GM19351 (cell line): ENCODE measurements around the gene FKBP3.
"Not testable (repeated sequence)": the region's sequence is repeated elsewhere in the genome, so short reads cannot be mapped to it uniquely, and the experiment has no call there.

Source experiments
- ATAC-seq: cut with Tn5 transposase; IDR thresholded peaks from one replicate; pipeline ENCODE4 v1.9.1; 2021; ENCODE audit warnings: mild to moderate bottlenecking, moderate library complexity; ENCODE audit not compliant: unreplicated experiment

FKBP3 gene

GRCh38 chr14:45114327-45114726, 20.0 kb downstream of the FKBP3 start:
- ATAC-seq = no peak

GRCh38 chr14:45112896-45113781, 21.1 kb downstream of the FKBP3 start:
- ATAC-seq = no peak

- ATAC-seq = no peak
Measured at GRCh38 chr14:45104561-45104960, 29.7 kb downstream of the FKBP3 start.

GRCh38 chr14:45103806-45104205, 30.5 kb downstream of the FKBP3 start:
- no peak for ATAC-seq

- no peak for ATAC-seq
Measured at GRCh38 chr14:45096218-45096617, 38.1 kb downstream of the FKBP3 start.

- ATAC-seq = no peak
Measured at GRCh38 chr14:45095143-45095542, 39.1 kb downstream of the FKBP3 start.

- no peak for ATAC-seq
Measured at GRCh38 chr14:45094275-45094674, 40.0 kb downstream of the FKBP3 start.

- no peak for ATAC-seq
Measured at GRCh38 chr14:45091710-45092109, 42.6 kb downstream of the FKBP3 start.

- ATAC-seq = peak; percentile 84
Measured at GRCh38 chr14:45089813-45090212, 44.5 kb downstream of the FKBP3 start.

GRCh38 chr14:45084946-45085346, 49.3 kb downstream of the FKBP3 start:
- ATAC-seq = no peak

GRCh38 chr14:45083976-45084722, 50.1 kb downstream of the FKBP3 start, which contains the start of gene PRPF39:
TSS of gene PRPF39 (plus strand) at chr14:45084116. CDS start at chr14:45095240, 11,124 bp downstream.
- peak; percentile 94 for ATAC-seq

GRCh38 chr14:45083617-45083975, 50.7 kb downstream of the FKBP3 start:
- ATAC-seq = peak; percentile 16

- no peak for ATAC-seq
Measured at GRCh38 chr14:45082420-45082819, 51.9 kb downstream of the FKBP3 start.

- ATAC-seq = not testable (repeated sequence)
Measured at GRCh38 chr14:45081096-45081495, 53.2 kb downstream of the FKBP3 start.

- ATAC-seq = not testable (repeated sequence)
Measured at GRCh38 chr14:45080416-45080968, 53.8 kb downstream of the FKBP3 start.

GRCh38 chr14:45078323-45078722, 56.0 kb downstream of the FKBP3 start:
- ATAC-seq = no peak

GRCh38 chr14:45073231-45073879, 60.9 kb downstream of the FKBP3 start:
- ATAC-seq = no peak

- ATAC-seq = no peak
Measured at GRCh38 chr14:45072126-45072525, 62.2 kb downstream of the FKBP3 start.

- no peak for ATAC-seq
Measured at GRCh38 chr14:45070215-45070614, 64.1 kb downstream of the FKBP3 start.

GRCh38 chr14:45068396-45068795, 65.9 kb downstream of the FKBP3 start:
- ATAC-seq = no peak

- no peak for ATAC-seq
Measured at GRCh38 chr14:45066667-45067066, 67.6 kb downstream of the FKBP3 start.
